C4-2B (cell line): Measurements from ENCODE around the gene GGT6.

Experiments used
- CTCF ChIP-seq: fragments of 450-650 bp; conservative IDR thresholded peaks from 2 replicates; pipeline ENCODE4 v1.5.1; 2017; ENCODE audit warnings: mild to moderate bottlenecking
- ZFX ChIP-seq: fragments of 450-650 bp; IDR thresholded peaks from 2 replicates; pipeline ENCODE4 v1.6.1; 2017

DNA sequence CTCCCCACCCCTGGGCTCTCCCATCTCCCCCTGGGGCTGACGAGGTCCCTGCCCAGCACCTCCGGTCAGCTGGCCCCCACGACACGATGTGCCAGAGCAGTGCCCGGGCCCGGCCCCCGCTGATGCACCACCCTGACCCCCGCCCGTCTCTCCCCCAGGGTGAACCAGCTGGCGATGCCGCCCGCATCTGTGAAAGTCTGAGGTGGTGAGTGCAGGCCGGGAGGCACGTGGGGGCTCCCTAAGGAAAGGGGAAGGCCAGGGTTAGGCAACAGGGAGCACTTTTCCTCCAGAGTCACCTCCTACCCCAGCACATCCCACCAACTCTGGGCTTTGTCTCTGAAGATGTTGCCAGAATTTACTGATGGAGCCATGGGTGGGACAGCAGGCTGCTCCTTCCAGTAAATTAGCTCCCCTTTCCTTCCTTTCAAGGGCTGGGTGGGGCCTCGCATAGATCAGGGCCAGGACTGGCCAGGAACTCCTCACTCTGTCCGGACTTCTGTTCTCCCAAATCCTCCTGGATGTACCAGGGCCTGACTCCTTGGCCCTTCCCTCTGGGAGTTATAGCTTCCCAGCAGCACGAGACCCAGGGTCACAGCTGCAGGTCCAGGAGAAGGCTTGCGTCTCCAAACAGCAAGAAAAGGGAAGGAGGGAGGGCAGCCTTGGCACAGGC lies 23.5 kb downstream of the GGT6 start:
- no peak for TF ChIP-seq CTCF
- TF ChIP-seq ZFX: no peak
